GM21367 (cell line): ENCODE data around the gene TBX1.

ENCODE experiments used
- ATAC-seq: cut with Tn5 transposase; IDR thresholded peaks from one replicate; pipeline ENCODE4 v1.9.1; 2021; ENCODE audit not compliant: unreplicated experiment

Gene TBX1

DNA sequence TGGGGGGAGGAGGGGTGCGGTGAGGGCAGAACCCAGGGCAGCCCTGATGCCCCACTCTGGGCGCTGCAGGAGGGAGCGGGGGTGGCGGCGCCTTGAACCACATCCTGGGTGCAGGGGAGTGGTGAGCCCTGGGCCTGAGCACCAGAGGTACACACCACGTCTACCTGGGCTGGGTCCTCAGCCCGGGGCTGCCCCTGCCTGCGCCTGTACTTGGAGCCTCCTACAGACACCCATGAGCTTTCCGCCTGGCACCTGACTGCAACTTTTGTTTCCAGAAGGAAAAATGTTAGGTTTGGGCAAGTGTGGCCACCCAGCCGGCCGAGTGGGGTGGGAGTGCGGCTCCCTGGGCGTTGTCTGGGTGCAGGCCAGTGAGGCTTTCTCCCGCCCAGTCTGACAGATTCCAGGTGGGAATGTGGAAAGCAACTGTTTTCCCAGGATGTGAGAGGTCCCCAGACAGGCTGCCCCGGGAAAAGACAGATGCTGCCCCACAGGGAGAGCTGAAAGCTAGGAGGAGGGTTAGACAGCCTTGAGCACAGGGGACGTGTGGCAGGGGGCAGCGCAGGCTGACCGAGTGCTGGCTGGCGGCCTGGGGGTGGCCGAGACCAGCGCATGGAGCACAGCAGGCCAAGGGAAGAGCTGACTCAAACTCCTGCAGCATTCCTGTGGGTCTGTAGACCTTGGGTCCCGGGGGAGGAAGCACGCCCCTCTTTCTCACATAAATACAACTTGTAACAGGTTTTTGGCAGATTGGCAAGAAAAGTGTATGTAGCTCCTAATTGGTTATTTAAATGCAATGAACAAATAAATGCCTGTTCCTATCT, 50.0 kb downstream of the TBX1 start:
- ATAC-seq = no peak

DNA sequence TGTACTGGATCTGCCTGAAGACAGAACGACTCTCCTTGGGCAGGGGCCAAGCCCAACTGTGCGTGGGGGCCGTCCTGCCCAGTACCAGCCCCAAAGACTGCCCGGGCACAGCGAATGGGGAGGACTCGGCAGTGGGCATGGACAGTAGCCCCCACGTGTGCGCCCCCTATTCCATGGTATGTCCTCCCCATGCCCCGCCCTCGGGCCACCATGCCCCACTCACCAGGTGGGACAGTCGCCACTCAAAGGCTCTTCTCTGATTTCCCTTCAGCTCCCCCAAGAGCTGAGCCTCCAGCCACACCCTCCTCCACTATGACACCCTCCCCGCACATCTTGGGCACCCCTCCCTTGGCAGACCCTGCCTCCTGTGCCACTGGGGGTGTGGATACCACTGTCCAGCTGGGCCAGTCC, 50.6 kb downstream of the TBX1 start:
- ATAC-seq = no peak

GRCh38 chr22:19811811-19812771, 51.5 kb downstream of the TBX1 start:
- ATAC-seq = no peak

DNA sequence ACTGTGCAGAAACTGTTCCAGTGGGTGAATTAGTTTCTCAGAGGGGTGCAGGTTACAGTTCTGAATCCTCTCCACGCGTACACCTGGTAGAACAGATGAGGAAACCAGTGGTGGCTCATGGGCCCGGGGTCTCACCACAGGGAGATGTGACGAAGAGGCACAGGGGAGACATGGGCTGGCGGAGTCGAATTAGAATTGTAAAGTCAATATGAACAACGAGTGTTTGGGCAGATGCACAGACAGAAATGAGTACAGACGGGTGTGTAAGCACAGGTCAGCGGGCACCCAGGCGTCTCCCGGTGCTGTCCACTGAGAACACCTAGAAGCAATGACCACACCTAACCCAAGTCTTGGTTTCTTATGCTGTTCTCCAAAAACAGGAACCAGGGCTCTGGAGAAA, 52.3 kb downstream of the TBX1 start:
- ATAC-seq = no peak

DNA sequence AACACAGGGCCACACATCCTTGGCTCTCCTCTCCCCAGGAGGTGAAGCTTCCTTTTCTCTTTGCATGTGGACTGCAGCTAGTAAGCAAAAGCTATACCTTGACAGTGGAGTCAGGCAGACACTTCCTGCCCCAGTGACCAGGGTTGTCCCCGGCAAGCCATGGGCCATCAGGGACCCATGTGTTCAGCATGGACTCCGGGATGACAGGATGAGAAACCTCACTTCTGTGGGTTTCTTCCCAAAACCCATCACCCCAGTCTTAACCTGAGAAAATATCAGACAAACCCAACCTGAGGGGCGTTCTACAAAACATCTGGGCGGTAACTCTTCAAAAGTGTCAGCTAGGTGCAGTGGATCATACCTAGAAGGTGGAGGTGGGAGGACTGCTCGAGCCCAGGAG, 53.9 kb downstream of the TBX1 start:
- ATAC-seq = no peak

GRCh38 chr22:19815093-19815822, 54.7 kb downstream of the TBX1 start:
- ATAC-seq = no peak

- ATAC-seq = no peak
Measured at GRCh38 chr22:19815823-19816290, 55.3 kb downstream of the TBX1 start.

- no peak for ATAC-seq
Measured at GRCh38 chr22:19816372-19817119, 56.0 kb downstream of the TBX1 start.
